ENCODE data around the gene UBE2E1.

UBE2E1 gene

DNA sequence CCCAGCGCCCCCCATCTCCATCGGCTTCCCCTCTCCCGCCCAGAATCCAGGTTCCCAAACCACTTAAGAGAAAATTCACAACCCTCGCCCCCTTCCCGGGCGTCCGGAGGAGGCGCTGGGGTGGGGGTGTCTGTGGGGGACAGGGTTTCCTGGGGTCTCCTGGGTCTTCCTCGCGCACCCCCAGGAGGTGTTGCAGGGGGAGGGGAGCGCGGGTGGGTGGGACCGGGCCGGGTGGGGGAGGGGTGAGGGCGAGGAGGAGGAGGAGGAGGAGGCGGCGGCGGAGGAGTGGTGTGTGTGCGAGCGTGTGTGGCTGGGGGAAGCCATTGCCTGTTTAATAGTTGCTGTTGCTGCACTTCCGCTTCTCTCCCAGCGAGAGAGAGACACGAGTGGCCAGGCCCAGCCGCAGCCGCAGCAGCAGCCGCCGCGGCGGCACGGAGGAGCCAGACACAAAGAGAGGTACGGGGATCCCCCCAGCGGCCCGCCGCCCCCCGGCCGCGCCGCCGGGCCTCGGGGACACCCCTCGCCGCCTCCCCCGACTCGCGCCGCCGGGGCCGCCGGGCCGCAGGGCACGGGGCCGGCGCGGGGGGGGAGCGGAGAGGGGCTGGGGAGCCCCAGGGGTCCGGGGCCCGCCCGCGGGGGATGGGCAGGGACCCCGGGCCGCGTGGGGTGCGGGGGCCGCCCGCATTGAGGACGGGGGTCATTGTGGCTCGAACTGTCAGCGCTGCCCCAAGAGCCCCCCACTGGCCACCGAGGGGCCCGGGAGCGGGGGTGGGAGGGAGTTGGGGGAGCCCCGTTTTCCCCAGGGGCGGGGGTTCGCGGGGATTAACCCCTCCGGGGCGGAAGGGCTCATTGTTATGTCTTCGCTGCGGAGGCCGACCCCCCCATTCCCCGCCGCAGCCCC is at the start of gene UBE2E1:
Gene UBE2E1 (plus strand): TSS at position 323 of the 901 bp plus-strand sequence. CDS start 1,315 bp downstream, outside the sequence.
- Mint-ChIP-seq H3K36me3 (no peaks in the 10 kb centered on the region), H3K27ac (peak within 1 kb of the TSS; percentile 95), H3K4me1 (ENCODE audit: low read depth) (peaks cover 43% of the 10 kb centered on the region), H3K9me3 (ENCODE audit: low read depth) (no peaks in the 10 kb centered on the region), H3K27me3 (no peaks in the 10 kb centered on the region), H3K4me3 (peak within 1 kb of the TSS; percentile 94)

- H3K9me3 Mint-ChIP-seq (ENCODE audit: low read depth), result no peaks in the 10 kb centered on the region
- no peaks in the 10 kb centered on the region for H3K36me3 Mint-ChIP-seq
- no peak overlapping the region for H3K4me3 Mint-ChIP-seq
- H3K27ac Mint-ChIP-seq, result no peak overlapping the region
- H3K27me3 Mint-ChIP-seq, result no peaks in the 10 kb centered on the region
- peaks cover 7% of the 10 kb centered on the region for H3K4me1 Mint-ChIP-seq (ENCODE audit: low read depth)
These were observed 49.4 kb upstream of the UBE2E1 start for GRCh38 chr3:23756206-23756840.

DNA sequence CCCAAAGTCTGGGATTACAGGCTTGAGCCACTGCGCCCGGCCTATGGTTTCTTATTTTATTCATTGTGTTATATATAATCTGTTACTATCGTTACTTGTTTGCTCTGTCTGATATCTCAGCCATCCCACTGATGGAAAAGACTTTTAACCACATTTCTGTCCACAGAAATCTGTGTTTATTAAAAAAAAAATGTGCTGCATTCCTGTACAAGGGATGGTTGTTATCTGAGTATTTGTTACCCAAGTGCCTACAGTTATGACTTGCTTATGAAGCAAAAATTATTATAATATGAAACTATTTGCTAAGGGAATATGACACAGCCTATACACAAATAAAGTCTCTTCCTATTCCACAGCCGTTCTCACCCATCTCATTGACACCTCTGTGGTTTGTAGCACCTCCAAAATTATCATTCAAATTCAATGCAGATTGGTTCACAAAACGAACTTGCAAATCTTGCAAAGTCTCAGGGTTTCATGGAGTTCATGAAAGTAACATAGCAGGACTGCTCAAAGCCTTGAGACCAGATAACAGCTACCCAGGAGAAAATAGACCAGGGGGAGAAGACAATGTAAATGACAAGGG is 47.4 kb upstream of the UBE2E1 start:
- no peak overlapping the region for H3K4me3 Mint-ChIP-seq
- no peaks in the 10 kb centered on the region for H3K36me3 Mint-ChIP-seq
- H3K4me1 Mint-ChIP-seq (ENCODE audit: low read depth), result peaks cover 15% of the 10 kb centered on the region
- no peaks in the 10 kb centered on the region for H3K27me3 Mint-ChIP-seq
- H3K27ac Mint-ChIP-seq, result no peak overlapping the region
- no peaks in the 10 kb centered on the region for H3K9me3 Mint-ChIP-seq (ENCODE audit: low read depth)

DNA sequence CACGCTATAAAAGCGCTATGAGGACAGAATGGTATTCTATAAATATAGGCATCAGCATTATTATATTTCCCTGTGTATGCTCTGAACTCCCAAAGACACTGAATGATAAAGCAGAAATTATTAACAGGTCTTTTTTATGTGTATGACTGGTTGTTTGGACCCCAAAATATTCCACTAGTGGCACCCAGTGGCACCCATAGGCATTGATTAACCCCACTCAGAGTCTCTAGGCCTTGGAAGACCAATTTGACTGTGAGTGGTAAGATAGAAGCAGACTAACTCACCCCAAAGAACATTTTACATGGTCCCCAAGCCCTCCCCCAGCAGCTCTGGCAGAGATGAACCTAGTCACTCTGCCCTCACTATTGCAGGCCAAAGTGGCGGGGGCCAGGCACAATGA is 45.4 kb upstream of the UBE2E1 start:
- Mint-ChIP-seq H3K27me3 (no peaks in the 10 kb centered on the region), H3K4me1 (ENCODE audit: low read depth) (peaks cover 15% of the 10 kb centered on the region), H3K4me3 (no peak overlapping the region), H3K9me3 (ENCODE audit: low read depth) (no peaks in the 10 kb centered on the region), H3K27ac (no peak overlapping the region), H3K36me3 (no peaks in the 10 kb centered on the region)

DNA sequence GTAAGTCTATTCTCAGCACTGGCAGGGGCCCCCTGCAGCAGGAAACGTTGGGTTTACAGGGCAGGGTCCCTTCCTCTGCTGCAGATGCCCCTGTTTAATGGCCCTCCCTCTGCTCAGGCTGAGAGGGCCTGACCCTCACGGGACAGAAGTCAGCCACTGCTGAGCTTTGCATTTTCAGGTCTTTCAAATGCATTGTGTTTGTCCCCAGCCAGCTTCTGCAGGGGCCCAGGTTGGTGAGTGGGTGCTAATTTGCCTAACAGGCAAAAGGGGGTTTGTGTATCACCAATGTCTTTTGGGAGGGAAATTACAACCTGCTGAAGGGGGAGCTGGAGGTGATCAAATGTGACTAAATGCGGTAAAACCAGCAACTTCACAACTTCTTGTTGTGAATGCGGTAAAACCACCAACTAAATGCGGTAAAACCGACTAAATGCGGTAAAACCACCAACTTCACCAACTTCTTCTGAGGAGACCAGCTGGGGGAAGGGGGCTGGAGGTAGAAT is 44.8 kb upstream of the UBE2E1 start:
- no peaks in the 10 kb centered on the region for H3K36me3 Mint-ChIP-seq
- no peak overlapping the region for H3K4me3 Mint-ChIP-seq
- H3K9me3 Mint-ChIP-seq (ENCODE audit: low read depth), result no peaks in the 10 kb centered on the region
- peaks cover 15% of the 10 kb centered on the region for H3K4me1 Mint-ChIP-seq (ENCODE audit: low read depth)
- no peak overlapping the region for H3K27ac Mint-ChIP-seq
- no peaks in the 10 kb centered on the region for H3K27me3 Mint-ChIP-seq

DNA sequence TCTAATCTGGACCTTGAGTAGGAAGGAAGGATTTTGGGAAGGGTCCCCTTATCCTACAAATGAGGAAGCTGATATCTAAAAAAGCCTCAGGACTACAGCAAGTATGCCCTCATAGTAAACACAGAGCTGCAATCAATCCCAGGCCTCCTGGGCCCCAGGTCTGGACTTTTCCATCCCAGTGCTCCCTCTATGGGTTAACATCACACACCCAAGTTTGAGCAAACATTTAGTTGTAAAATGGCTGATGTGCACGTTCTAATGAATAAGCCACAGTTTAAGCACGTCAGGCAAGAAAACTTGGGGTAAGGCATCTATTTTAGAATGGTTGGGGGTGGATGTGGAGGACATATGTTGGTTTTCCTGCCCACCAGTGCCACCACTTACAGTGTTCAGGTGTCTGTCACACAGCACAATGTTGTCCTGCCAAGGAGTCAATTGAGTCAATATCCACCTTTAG is 44.3 kb upstream of the UBE2E1 start:
- Mint-ChIP-seq H3K9me3 (ENCODE audit: low read depth) (no peaks in the 10 kb centered on the region), H3K4me1 (ENCODE audit: low read depth) (peaks cover 15% of the 10 kb centered on the region), H3K27ac (no peak overlapping the region), H3K4me3 (no peak overlapping the region), H3K36me3 (no peaks in the 10 kb centered on the region), H3K27me3 (no peaks in the 10 kb centered on the region)

- Mint-ChIP-seq H3K27me3 (no peaks in the 10 kb centered on the region), H3K9me3 (ENCODE audit: low read depth) (no peaks in the 10 kb centered on the region), H3K27ac (no peak overlapping the region), H3K4me1 (ENCODE audit: low read depth) (peaks cover 15% of the 10 kb centered on the region), H3K36me3 (no peaks in the 10 kb centered on the region), H3K4me3 (no peak overlapping the region)
These were observed 43.5 kb upstream of the UBE2E1 start for GRCh38 chr3:23762214-23762613.

GRCh38 chr3:23762759-23763477 is 42.8 kb upstream of the UBE2E1 start:
- Mint-ChIP-seq H3K9me3 (ENCODE audit: low read depth) (no peaks in the 10 kb centered on the region), H3K4me1 (ENCODE audit: low read depth) (peaks cover 15% of the 10 kb centered on the region), H3K36me3 (no peaks in the 10 kb centered on the region), H3K27me3 (no peaks in the 10 kb centered on the region), H3K27ac (no peak overlapping the region), H3K4me3 (no peak overlapping the region)

DNA sequence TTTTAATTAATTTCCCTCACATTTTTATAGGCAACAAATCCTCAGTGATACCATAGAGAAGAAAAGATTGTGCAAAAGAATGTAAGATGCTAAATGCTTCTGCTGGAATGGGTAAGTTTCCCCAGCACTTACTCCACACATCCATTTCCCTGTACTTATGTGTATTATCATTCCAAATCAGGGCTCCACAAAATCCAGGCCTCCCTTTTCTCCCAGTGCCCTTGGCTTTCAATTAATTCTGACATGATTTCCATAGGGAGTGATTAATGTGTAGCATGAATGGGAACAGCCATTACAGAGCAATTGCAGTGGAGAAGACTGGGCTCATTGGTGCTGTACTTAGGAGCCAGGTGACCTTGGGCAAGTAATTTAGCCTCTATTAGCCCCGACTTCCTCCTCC is 41.3 kb upstream of the UBE2E1 start:
- Mint-ChIP-seq H3K9me3 (ENCODE audit: low read depth) (no peaks in the 10 kb centered on the region), H3K27ac (no peak overlapping the region), H3K4me3 (no peak overlapping the region), H3K4me1 (ENCODE audit: low read depth) (peaks cover 15% of the 10 kb centered on the region), H3K36me3 (no peaks in the 10 kb centered on the region), H3K27me3 (no peaks in the 10 kb centered on the region)

DNA sequence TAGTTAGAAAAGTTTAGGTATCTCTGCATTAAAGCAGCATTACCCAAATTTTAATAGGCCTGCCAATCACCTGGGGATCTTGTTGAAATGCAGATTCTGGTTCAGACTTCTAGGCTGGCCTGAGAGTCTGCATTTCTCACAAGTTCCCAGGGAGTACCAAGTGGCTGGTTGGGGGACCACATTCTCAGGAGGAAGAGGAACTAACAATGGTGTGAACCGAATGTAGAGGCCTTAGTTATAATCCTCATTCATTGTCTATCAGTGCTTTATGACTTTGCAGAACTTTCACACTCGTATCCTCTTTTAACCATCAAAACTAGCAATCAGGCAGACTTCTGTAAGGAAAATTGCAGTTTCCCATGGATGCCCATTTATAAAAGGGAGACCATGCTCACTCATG is 38.2 kb upstream of the UBE2E1 start:
- Mint-ChIP-seq H3K4me1 (ENCODE audit: low read depth) (peaks cover 7% of the 10 kb centered on the region), H3K27ac (no peak overlapping the region), H3K36me3 (no peaks in the 10 kb centered on the region), H3K9me3 (ENCODE audit: low read depth) (no peaks in the 10 kb centered on the region), H3K27me3 (no peaks in the 10 kb centered on the region), H3K4me3 (no peak overlapping the region)

GRCh38 chr3:23775254-23775909 is 30.4 kb upstream of the UBE2E1 start:
- Mint-ChIP-seq H3K36me3 (no peaks in the 10 kb centered on the region), H3K27me3 (no peaks in the 10 kb centered on the region), H3K4me3 (no peak overlapping the region), H3K4me1 (ENCODE audit: low read depth) (no peaks in the 10 kb centered on the region), H3K9me3 (ENCODE audit: low read depth) (no peaks in the 10 kb centered on the region), H3K27ac (no peak overlapping the region)

GRCh38 chr3:23776352-23776891 is 29.3 kb upstream of the UBE2E1 start:
- H3K4me3 Mint-ChIP-seq, result no peak overlapping the region
- no peaks in the 10 kb centered on the region for H3K27me3 Mint-ChIP-seq
- H3K27ac Mint-ChIP-seq, result no peak overlapping the region
- H3K36me3 Mint-ChIP-seq, result no peaks in the 10 kb centered on the region
- H3K4me1 Mint-ChIP-seq (ENCODE audit: low read depth), result no peaks in the 10 kb centered on the region
- H3K9me3 Mint-ChIP-seq (ENCODE audit: low read depth), result no peaks in the 10 kb centered on the region

GRCh38 chr3:23778446-23778845 is 27.3 kb upstream of the UBE2E1 start:
- Mint-ChIP-seq H3K9me3 (ENCODE audit: low read depth) (no peaks in the 10 kb centered on the region), H3K36me3 (no peaks in the 10 kb centered on the region), H3K4me1 (ENCODE audit: low read depth) (no peaks in the 10 kb centered on the region), H3K4me3 (no peak overlapping the region), H3K27ac (no peak overlapping the region), H3K27me3 (no peaks in the 10 kb centered on the region)

DNA sequence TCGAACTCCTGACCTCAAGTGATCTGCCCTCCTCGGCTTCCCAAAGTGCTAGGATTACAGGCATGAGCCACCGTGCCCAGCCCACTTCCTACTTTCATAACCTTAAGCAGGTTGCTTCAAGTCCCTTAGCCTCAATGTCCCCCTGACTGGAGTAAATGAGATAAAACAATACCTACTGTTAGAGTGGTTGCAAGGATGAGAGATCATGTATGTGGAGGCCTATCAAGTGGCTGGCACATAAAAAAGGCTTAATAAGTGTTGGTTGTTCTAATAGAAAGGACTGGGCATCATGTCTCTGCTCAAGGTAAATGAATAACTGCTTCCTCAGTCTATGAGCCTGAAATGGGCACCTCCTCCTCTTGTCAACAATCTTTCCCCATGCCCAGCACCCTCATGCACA is 25.9 kb upstream of the UBE2E1 start:
- H3K27me3 Mint-ChIP-seq, result no peaks in the 10 kb centered on the region
- H3K4me3 Mint-ChIP-seq, result no peak overlapping the region
- H3K9me3 Mint-ChIP-seq (ENCODE audit: low read depth), result no peaks in the 10 kb centered on the region
- H3K27ac Mint-ChIP-seq, result no peak overlapping the region
- no peaks in the 10 kb centered on the region for H3K4me1 Mint-ChIP-seq (ENCODE audit: low read depth)
- H3K36me3 Mint-ChIP-seq, result no peaks in the 10 kb centered on the region

Measured in activated naive CD8-positive, alpha-beta T cell (primary cell).